HEK293 (cell line): Measurements from ENCODE around the gene C21orf58.
A peak's percentile ranks its signal among the peaks of the same experiment; 100 is the strongest.

Experiments used
- KLF7 ChIP-seq: fragments of 450-650 bp; formaldehyde crosslinking; IDR thresholded peaks from 2 replicates; pipeline ENCODE4 v1.5.1; 2016; ENCODE audit warnings: missing biosample characterization, missing genetic modification characterization, borderline replicate concordance
- KLF8 ChIP-seq: fragments of 450-650 bp; formaldehyde crosslinking; IDR thresholded peaks from 2 replicates; pipeline ENCODE4 v1.5.1; 2016; ENCODE audit warnings: missing biosample characterization, missing genetic modification characterization
- OSR2 ChIP-seq: fragments of 450-650 bp; formaldehyde crosslinking; IDR thresholded peaks from 2 replicates; pipeline ENCODE4 v1.5.1; 2016; ENCODE audit warnings: missing biosample characterization, missing genetic modification characterization
- SP2 ChIP-seq: fragments of 450-650 bp; formaldehyde crosslinking; IDR thresholded peaks from 2 replicates; pipeline ENCODE4 v1.5.1; 2016; ENCODE audit warnings: missing biosample characterization, missing genetic modification characterization
- WT1 ChIP-seq: fragments of 450-650 bp; formaldehyde crosslinking; IDR thresholded peaks from 2 replicates; pipeline ENCODE4 v1.5.1; 2016; ENCODE audit warnings: missing biosample characterization, missing genetic modification characterization
- YY2 ChIP-seq: fragments of 450-650 bp; formaldehyde crosslinking; IDR thresholded peaks from 2 replicates; pipeline ENCODE4 v1.5.1; 2016; ENCODE audit warnings: missing biosample characterization, missing genetic modification characterization
- ZBTB11 ChIP-seq: fragments of 450-650 bp; formaldehyde crosslinking; conservative IDR thresholded peaks from 2 replicates; pipeline ENCODE4 v1.5.1; 2016; ENCODE audit warnings: low read depth, missing biosample characterization, missing genetic modification characterization
- ZBTB7A ChIP-seq: fragments of 450-650 bp; formaldehyde crosslinking; IDR thresholded peaks from 2 replicates; pipeline ENCODE4 v1.5.1; 2016; ENCODE audit warnings: low read depth, missing biosample characterization, missing genetic modification characterization
- ZBTB8A ChIP-seq: fragments of 450-650 bp; formaldehyde crosslinking; IDR thresholded peaks from 2 replicates; pipeline ENCODE4 v1.5.1; 2016; ENCODE audit warnings: missing biosample characterization, missing genetic modification characterization
- ZNF133 ChIP-seq: fragments of 450-650 bp; formaldehyde crosslinking; IDR thresholded peaks from 2 replicates; pipeline ENCODE4 v1.5.1; 2016; ENCODE audit warnings: missing biosample characterization, missing genetic modification characterization
- ZNF175 ChIP-seq: fragments of 450-650 bp; formaldehyde crosslinking; IDR thresholded peaks from 2 replicates; pipeline ENCODE4 v1.5.1; 2016; ENCODE audit warnings: missing biosample characterization, missing genetic modification characterization
- ZNF2 ChIP-seq: fragments of 450-650 bp; formaldehyde crosslinking; IDR thresholded peaks from 2 replicates; pipeline ENCODE4 v1.5.1; 2016; ENCODE audit warnings: missing biosample characterization, missing genetic modification characterization
- ZNF324 ChIP-seq: fragments of 450-650 bp; formaldehyde crosslinking; IDR thresholded peaks from 2 replicates; pipeline ENCODE4 v1.5.1; 2016; ENCODE audit warnings: missing biosample characterization, missing genetic modification characterization
- ZNF335 ChIP-seq: fragments of 450-650 bp; formaldehyde crosslinking; conservative IDR thresholded peaks from 2 replicates; pipeline ENCODE4 v1.5.1; 2016; ENCODE audit warnings: missing biosample characterization, missing genetic modification characterization
- ZNF341 ChIP-seq: fragments of 450-650 bp; formaldehyde crosslinking; IDR thresholded peaks from 2 replicates; pipeline ENCODE4; 2016; ENCODE audit warnings: low read depth, missing biosample characterization, missing genetic modification characterization
- ZNF366 ChIP-seq: fragments of 450-650 bp; formaldehyde crosslinking; conservative IDR thresholded peaks from 2 replicates; pipeline ENCODE4 v1.5.1; 2016; ENCODE audit warnings: missing biosample characterization, missing genetic modification characterization
- ZNF423 ChIP-seq: fragments of 450-650 bp; formaldehyde crosslinking; IDR thresholded peaks from 2 replicates; pipeline ENCODE4 v1.5.1; 2016; ENCODE audit warnings: missing biosample characterization, missing genetic modification characterization
- ZNF600 ChIP-seq: fragments of 450-650 bp; formaldehyde crosslinking; IDR thresholded peaks from 2 replicates; pipeline ENCODE4 v1.5.1; 2016; ENCODE audit warnings: missing biosample characterization, missing genetic modification characterization
- ZNF791 ChIP-seq: fragments of 450-650 bp; formaldehyde crosslinking; IDR thresholded peaks from 2 replicates; pipeline ENCODE4 v1.5.1; 2016; ENCODE audit warnings: missing biosample characterization, missing genetic modification characterization
- TF ChIP-seq, protein P1 (sequence below): fragments of 450-650 bp; formaldehyde crosslinking; IDR thresholded peaks from 2 replicates; pipeline ENCODE4 v1.5.1; 2017; ENCODE audit warnings: missing biosample characterization, missing genetic modification characterization
- TF ChIP-seq, protein P2 (sequence below): fragments of 450-650 bp; formaldehyde crosslinking; IDR thresholded peaks from 2 replicates; pipeline ENCODE4 v1.5.1; 2016; ENCODE audit warnings: missing biosample characterization, missing genetic modification characterization
- TF ChIP-seq, protein P3 (sequence below): fragments of 450-650 bp; formaldehyde crosslinking; IDR thresholded peaks from 2 replicates; pipeline ENCODE4 v1.5.1; 2016; ENCODE audit warnings: missing biosample characterization, missing genetic modification characterization

Gene C21orf58

GRCh38 chr21:46325073-46325912, 1.6 kb upstream of the C21orf58 start (continued):
- TF ChIP-seq ZBTB11 (tag by site-specific recombination) (peak; percentile 4; the same call in 1 of the 2 replicates), ZNF423 (tag by site-specific recombination) (0 out of 2 replicates have a peak, but pooled peaks have one; percentile 7), ZNF175 (no peak), KLF7 (tag by site-specific recombination) (peak; percentile 62), WT1 (0 out of 2 replicates have a peak, but pooled peaks have one; percentile 35), YY2 (tag by site-specific recombination) (no peak), ZBTB7A (tag by site-specific recombination) (no peak), ZNF366 (tag by site-specific recombination) (0 out of 2 replicates have a peak, but pooled peaks have one; percentile 45), ZNF341 (peak; percentile 88), ZNF335 (tag by site-specific recombination) (peak; percentile 58), ZNF600 (tag by site-specific recombination) (peak; percentile 89), ZNF324 (tag by site-specific recombination) (0 out of 2 replicates have a peak, but pooled peaks have one; percentile 20), KLF8 (peak; percentile 12), ZNF2 (peak; percentile 43), ZNF791 (tag by site-specific recombination) (no peak), SP2 (tag by site-specific recombination) (peak; percentile 53), ZNF133 (tag by site-specific recombination) (no peak), OSR2 (tag by site-specific recombination) (peak; percentile 81), ZBTB8A (tag by site-specific recombination) (peak; percentile 66)
- TF ChIP-seq, protein P1, sequence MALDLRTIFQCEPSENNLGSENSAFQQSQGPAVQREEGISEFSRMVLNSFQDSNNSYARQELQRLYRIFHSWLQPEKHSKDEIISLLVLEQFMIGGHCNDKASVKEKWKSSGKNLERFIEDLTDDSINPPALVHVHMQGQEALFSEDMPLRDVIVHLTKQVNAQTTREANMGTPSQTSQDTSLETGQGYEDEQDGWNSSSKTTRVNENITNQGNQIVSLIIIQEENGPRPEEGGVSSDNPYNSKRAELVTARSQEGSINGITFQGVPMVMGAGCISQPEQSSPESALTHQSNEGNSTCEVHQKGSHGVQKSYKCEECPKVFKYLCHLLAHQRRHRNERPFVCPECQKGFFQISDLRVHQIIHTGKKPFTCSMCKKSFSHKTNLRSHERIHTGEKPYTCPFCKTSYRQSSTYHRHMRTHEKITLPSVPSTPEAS: 0 out of 2 replicates have a peak, but pooled peaks have one; percentile 8
- TF ChIP-seq, protein P2, sequence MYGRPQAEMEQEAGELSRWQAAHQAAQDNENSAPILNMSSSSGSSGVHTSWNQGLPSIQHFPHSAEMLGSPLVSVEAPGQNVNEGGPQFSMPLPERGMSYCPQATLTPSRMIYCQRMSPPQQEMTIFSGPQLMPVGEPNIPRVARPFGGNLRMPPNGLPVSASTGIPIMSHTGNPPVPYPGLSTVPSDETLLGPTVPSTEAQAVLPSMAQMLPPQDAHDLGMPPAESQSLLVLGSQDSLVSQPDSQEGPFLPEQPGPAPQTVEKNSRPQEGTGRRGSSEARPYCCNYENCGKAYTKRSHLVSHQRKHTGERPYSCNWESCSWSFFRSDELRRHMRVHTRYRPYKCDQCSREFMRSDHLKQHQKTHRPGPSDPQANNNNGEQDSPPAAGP (tag by site-specific recombination): peak; percentile 52
- TF ChIP-seq, protein P3, sequence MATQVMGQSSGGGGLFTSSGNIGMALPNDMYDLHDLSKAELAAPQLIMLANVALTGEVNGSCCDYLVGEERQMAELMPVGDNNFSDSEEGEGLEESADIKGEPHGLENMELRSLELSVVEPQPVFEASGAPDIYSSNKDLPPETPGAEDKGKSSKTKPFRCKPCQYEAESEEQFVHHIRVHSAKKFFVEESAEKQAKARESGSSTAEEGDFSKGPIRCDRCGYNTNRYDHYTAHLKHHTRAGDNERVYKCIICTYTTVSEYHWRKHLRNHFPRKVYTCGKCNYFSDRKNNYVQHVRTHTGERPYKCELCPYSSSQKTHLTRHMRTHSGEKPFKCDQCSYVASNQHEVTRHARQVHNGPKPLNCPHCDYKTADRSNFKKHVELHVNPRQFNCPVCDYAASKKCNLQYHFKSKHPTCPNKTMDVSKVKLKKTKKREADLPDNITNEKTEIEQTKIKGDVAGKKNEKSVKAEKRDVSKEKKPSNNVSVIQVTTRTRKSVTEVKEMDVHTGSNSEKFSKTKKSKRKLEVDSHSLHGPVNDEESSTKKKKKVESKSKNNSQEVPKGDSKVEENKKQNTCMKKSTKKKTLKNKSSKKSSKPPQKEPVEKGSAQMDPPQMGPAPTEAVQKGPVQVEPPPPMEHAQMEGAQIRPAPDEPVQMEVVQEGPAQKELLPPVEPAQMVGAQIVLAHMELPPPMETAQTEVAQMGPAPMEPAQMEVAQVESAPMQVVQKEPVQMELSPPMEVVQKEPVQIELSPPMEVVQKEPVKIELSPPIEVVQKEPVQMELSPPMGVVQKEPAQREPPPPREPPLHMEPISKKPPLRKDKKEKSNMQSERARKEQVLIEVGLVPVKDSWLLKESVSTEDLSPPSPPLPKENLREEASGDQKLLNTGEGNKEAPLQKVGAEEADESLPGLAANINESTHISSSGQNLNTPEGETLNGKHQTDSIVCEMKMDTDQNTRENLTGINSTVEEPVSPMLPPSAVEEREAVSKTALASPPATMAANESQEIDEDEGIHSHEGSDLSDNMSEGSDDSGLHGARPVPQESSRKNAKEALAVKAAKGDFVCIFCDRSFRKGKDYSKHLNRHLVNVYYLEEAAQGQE: peak; percentile 62; the same call in 1 of the 2 replicates
